COLO829 (cell line): ENCODE results near the gene C1orf105.
A peak's percentile ranks its signal among the peaks of the same experiment; 100 is the strongest.

Experiments
- DNase-seq: peaks from one replicate; pipeline ENCODE4 v3.0.0; 2012; ENCODE audit warnings: low spot score

C1orf105 gene

DNA sequence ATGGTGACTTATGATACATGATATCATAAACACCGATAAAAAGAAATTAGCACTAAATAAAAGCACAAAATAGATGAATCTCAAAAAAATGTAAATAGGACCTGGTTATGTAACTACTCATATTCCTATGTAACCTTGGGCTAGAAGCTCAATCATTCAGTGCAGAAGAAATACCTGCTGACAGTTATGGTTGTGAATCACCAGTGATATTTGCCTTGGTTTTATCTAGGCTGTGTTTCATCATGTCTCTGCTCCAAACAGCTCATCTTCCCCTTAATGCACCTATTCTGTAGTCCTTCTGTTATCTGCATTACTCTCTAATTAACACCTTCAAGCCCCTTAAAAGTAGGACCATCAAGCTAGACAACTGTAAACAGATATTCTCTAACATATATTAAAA lies 39.7 kb downstream of the C1orf105 start:
- DNase-seq = no peak

DNA sequence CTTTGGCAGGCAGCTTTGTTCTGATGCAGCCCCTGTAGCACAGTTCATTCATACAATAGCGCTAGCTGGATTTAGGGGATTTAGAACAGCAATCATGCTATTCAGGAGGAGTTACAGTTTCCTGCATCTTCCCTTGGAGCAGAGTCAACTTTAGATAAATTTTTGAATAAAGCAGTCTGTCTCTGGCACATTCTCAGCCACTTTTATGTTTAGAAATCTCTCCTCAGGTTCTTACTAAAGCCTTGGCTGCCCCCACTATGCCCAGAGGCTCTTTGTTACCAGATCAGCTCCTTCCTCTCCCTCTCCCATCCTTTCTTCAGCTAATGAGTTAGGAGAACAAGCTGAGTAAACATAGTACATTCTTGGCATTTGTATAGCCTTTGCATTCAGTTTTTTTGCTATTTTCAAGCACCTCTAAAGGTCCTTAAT lies 40.4 kb downstream of the C1orf105 start:
- peak; percentile 24 for DNase-seq

DNA sequence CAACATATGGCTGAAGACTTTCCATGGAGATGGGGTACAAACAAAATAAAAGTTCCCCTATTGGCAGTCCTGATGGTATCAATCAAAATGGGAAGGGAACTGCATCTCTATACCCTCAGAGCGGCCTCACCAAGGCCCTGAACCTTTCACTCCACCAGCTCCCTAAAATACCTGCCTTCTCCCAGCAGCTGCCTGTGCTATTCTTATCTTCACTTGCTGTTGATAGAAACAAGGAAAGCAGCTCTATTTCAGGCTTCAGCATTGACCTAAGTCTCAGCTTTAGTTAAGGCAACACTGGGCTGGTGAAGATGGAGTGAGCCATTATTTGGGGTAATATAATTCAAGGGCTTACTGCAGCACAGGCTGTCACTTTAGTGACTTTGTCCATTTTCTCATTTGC lies 45.1 kb downstream of the C1orf105 start:
- no peak for DNase-seq

DNA sequence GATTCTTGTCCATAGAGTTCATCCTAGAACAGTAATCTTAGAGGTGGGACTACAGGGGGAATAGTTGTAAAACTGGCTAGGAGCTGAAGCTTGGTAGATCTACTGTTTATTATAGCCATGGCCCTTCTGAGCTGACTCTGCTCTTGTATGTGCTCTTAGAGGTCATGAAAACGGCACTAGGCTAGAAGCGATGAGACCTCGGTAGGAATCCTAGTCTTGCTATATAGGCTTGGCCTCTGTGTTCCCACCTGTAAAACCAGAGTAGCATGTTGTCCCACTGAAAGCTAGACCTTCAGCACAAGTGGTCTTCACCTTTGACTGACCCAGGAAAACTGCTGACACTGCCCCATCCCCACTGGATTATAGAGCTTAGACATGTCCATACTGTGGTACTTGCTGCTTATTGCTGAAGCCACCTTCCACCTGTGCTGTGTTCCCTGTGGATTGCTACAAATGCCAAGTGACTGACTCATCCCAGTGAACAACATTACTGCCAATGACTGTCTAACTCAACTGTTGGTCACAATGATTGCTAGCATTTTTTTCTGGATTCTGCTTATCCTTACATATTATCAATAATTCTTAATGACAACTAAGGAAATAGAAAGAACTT lies 46.4 kb downstream of the C1orf105 start:
- DNase-seq = no peak

DNA sequence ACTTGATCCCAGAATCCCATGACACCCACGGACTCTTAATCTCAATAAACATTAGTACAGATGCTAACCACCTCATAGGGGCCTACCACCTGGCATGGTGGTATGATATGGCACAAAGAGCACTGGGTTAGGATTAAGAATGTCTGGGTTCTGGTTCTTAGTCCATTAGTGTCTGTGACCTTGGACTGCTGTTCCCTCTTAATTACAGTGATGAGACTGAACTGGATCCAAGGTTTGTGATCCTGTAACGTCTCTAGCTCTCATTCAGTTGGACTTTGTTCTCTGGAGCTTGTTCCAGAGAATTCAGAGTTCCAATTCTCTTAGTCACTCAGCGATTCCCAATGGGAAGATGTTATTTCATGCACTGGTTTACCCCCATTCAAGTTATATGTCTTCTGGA lies 47.0 kb downstream of the C1orf105 start:
- DNase-seq = no peak

DNA sequence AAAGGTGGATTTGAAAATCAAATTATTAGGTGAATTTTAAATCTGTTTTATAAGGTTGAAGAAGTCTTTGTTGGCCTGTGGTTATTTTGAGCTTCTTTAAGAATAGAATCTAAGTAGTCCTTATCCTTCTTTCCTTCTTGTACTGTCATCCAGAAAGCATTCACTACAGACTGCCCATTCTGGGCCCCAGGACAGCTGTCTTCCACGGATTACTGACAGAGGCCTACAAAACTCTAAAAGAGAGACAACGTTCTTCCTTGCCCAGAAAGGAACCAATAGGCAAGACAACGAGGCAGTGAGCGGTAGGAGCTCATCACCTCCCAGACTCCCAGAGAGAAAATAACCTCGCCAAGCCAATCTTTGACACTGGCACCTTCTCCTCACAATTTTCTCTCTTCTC lies 47.8 kb downstream of the C1orf105 start:
- DNase-seq = no peak

DNA sequence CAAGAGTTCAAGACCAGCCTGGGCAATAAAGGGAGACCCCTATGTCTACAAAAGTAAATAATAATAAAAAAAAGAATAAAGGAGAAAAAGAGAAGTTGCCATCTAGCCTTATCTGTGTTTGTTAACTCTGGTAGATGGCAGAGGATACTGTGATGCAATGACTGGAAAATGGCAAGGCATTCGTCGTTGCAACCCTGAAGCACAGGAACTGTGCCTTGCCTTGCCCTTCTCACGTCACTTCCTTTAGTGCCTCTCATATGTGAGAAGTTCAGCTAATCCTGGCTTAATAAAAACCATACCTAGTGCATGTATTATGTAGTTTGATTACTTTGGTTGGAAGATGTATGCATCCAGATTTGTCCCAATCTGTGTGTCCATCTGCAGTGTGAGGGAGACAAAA lies 49.2 kb downstream of the C1orf105 start:
- no peak for DNase-seq

DNA sequence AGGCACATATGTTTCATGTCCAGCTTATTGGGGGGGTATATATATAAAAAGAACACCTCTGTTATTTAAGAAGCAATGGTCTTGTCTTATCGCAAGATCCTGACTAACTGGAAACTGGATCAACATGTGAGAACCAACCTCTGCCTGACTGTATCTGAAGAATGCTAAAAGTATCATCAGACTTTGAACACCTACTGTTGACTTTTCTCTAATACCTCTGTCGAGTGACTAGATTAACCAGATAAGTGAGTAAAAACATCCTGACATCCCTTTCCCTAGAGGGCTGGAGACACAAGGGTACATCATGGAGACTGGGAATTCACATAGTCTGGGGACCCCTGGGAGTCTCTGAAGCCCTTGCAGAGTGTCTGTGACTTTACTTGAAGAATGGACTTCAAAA lies 49.7 kb downstream of the C1orf105 start:
- no peak for DNase-seq

DNA sequence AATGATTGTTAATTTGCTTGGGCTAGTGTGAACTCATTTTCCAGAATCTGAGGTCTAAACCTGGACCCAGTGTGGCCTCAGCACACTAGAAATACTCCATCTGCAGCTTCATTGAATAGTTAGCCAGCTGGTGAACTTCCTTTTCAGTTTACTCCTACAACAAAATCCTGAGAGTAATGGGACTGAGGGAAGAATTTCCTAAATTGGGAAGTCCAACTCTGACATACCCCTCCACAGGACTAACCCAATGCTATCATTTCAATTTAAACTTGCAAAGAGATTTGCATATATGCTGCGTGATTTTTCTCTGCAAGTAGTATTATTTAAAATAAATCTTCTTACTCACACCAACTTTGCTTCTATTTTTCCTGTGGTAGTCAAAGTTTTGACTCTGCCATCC lies 51.2 kb downstream of the C1orf105 start:
- DNase-seq = no peak

DNA sequence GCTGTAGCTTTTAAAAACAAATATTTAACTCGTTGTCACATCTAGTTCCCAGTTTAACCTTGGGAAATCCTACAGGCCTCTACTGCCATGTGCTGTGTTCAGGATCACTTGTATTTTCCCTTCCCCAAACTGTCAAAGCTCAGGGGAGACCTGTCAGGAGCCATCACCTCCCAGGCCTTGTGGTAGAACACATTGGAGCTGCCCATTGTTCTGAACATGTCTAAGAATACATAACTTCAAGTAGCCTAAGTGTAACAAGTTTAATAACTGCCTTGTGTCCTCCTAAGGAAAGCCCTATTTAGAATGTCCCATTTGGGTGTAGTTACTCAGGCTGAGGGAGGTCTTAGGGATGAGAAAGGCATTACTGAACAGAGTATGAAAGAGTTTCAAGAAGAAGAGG lies 52.0 kb downstream of the C1orf105 start:
- no peak for DNase-seq

DNA sequence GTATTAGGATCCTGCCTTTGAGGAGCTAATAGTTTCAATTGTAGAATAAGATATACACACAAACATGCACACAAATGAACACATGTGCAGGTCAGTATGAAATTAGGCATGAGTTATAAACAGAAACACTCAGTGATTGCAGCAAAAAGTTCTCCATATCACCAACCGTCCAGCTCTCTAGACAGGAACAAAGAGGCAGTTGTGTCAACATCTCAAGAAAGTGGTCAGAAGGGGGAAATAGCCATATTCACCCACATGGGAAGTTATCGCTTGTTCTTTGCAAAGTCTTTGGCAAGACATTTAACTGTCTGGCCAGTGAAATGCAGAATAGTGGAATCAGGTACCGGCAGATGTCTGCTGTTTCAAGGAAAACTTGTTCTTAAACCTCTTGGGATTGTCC lies 52.8 kb downstream of the C1orf105 start:
- peak; percentile 58 for DNase-seq

DNA sequence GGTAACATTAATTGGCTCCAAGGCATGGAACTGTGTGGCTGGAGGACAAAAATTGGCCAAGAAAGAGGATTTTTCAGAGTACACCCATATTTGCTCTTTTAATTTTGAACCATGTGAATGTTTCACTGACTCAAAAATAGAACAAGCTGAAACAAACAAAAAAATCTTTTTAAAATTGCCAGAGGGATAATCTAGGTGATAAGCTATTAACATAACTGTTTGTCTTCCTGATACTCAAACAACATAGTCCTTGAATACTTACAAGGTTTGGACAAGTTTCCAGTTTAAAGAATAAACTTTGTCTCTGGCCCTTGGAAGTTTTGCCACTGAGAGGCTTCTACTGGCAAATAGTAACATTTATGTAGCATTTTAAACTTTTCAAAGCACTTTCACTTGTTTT lies 53.4 kb downstream of the C1orf105 start:
- no peak for DNase-seq

DNA sequence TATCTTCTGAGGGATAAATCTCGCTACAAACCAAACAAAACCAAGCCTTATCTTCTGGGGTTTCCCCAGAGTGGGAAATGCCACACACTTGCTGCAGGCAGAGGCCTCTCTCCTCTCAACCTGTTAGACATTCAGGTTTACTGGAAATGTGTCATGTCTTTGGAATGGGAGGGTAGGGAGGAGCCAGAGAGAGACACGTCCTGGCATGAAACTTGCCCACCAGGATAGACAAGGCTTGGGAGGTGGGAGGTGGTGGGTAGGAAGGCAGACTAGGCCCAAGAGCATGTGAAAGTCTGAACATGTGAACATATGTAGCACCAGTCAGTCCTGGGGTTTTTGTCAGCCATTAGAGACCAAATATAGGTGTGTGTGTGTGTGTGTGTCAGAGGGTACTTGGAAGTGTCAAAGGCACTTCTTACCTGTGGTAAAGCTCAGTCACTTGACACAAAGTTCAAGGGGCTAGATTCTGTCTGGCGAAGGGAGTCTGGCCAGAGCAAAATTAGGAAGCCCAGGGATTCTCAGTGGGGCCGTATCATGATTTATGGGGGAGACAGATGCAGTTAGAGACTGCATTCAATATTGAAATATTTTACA lies 55.8 kb downstream of the C1orf105 start:
- no peak for DNase-seq

DNA sequence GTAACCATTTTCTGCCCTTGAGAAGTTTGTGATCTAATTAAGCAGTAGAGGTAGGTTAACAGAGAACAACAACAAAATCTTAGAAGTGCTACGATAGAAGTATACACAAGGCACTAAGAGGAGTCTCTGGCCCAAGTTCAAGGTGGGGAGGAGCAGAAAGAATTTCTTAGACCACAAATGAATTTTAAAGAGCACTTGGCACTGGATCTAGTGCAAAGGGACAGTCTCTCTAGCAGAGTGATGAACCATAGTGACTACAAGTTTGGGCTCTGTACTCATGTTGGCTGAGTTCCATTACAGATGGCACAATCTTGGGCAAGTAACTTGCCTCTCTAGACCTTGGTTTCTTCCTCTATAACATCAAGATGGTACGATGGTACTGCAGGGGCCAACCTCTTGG lies 56.7 kb downstream of the C1orf105 start:
- DNase-seq = no peak

DNA sequence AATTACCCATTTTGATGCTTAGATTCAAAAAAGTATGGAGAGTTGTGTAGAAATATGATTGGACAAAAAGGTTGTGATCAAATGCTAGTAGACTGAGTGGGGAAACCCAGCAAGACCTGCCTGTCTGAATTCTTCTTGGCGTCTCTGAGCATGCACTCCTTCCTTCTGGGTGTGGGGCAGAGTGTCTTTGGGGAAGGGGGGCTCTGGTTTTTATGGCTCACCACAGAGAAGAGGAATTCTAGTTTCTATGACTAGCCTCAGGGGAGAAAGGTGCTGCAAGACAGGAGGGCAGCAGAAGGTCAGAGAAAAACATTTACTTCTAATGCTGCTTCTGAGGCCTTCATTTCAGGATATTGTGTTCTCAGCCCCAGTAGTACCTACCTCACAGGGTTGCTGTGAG lies 57.3 kb downstream of the C1orf105 start:
- DNase-seq = no peak

DNA sequence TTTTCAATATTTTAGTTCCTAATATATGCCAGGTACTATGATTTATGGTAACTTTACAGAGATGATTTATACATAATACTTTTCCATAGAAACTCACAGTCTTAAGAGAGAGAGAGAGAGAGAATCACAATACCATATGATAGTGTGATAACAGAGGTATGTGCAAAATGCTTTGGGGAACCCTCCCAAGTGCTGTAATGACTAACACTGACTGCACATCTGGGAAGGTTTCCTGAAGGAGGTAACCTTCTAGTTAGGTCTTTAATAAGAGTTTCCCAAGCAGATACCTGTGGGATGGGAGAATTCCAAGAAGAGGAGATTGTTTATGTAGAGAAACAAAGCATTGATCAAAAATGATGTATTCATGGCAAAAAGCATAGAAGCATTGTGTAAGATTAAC lies 58.0 kb downstream of the C1orf105 start:
- DNase-seq = no peak

DNA sequence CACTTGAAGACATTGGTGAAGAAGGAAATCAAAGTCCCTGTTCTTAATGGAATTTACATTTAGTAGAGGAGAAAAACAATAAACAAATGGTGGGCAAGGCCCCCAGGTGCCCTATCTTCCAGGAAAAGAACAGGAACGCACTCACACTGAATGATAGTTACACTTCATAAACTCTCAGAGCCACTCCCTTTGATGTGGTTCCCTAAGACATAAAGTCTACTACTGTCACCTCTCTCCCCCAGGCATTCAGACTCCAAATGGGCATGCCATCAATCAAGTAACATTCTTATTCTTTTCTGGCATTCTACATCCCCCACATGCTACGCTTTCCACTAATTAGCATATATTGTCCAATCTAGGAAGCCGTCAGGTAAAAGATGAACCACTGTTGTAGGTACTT lies 59.9 kb downstream of the C1orf105 start:
- no peak for DNase-seq

DNA sequence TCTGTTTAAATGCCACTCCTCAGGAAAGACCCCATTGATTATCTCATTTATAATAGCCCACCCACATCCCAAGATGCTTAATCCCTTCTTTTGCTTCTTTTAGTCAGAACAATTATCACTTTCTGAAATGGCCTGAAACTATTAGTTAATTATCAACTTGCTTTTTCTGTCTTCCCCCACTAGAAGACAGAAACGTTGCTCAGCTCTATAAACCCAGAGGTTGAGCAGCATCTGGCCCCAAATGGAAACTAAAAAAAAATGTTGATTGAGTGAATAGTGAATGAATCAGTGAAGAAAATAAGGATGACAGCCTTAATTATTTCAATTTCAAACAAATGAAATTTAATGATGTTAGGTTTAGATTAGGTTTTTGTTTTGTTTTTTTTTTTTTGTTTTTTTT lies 61.6 kb downstream of the C1orf105 start:
- DNase-seq = no peak

DNA sequence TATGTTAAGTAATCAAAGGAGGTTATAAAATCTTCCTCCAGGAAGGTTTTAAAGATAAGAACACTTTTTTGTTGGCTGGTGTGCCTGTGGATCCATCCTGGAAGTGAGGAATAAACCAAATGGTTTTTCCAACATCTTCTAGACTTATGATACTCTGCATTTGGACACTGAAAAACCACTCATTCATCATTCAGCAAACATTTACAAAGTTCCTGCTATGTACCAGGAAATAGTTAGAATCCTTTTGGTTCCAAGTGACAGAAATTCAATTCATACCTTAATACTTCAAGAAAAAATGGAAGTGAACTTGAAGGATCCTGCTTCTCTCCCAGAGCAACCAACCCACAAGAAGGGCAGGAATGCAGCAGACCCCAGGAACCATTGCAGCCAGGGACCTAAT lies 63.0 kb downstream of the C1orf105 start:
- DNase-seq = no peak

DNA sequence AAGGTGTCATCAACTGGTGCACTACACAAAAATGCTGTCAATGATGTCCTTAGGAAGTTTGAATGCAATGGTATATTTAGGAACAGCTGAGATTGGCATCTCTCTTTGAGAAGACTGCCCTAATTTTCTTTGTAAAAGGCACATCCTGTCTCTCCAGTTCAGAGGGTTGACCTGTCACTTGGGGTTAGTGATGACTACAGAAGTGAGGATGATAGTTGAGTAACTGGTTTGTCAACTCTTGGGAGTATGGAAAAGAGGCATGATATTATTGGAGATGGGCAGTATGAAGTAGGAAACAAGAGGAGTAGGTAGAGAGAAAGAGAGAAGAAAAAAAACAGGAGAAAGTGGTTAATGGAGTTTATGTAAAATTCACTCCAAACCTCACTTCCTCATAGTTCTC lies 63.8 kb downstream of the C1orf105 start:
- no peak for DNase-seq

DNA sequence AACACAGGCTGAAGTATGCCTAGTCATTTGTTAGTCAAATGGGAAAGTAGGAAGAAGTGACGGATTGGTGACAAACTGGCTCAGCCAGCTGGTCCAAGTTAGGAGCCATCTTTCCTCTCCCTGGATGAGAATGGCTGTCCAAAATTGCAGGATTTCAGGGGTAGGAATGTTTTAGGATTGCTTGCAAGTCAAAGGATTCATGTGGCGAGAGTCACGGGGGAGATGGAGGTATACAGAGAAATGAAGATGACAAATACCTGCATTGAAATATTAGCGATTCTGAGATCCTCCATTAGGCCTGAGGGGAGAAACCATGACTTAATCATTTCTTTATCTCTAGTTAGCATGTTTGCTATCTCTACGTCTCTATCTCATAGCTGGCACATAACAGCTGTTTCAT lies 65.1 kb downstream of the C1orf105 start:
- DNase-seq = no peak

DNA sequence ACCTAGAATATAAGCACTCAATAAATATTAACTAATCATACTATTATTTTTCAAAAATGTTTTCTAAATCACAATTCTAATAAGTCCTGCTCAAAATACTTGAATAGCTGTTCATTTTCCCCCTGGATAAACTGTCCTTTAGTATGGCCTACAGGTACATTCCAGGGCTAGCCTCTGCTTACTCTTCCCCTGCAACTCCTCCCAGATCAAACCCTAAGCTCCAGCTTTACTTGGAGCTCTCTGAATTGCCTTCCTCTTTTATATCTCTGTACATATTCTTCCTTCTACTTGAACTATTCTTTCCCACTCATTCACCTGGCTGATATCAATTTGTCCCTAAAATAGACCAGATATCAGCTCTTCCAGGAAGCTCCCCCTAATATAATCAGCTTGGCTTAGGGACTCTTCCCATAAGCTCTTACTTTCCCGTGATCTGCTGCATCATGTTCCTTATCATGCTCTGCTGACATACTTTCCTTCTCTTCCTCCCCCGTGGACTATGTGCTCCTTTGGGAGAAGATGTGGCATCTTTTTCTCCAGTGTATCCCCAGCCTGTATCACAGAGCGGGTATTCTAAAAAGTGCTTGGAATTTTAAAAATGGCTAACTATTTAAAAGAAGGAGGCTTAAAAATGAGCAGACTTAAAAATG lies 66.4 kb downstream of the C1orf105 start:
- DNase-seq = no peak

DNA sequence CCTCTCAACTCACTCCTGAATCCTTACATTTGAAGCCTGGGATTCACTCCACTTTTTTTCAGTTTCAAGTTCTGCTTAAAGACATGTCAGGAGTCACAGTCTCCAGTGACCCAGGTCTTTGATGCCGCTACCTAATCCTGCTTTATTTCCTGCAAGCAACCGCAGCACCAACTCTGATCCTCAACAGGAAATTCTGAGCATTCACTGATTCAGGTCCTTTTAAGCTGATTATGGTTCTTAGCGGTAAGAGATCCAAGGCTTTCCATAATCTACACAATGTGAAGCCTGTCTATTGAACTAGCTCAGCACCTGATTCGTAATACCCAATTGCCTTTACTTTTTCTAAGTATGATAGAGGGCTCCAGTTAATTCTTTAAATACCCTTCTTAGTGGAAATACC lies 67.1 kb downstream of the C1orf105 start:
- no peak for DNase-seq

DNA sequence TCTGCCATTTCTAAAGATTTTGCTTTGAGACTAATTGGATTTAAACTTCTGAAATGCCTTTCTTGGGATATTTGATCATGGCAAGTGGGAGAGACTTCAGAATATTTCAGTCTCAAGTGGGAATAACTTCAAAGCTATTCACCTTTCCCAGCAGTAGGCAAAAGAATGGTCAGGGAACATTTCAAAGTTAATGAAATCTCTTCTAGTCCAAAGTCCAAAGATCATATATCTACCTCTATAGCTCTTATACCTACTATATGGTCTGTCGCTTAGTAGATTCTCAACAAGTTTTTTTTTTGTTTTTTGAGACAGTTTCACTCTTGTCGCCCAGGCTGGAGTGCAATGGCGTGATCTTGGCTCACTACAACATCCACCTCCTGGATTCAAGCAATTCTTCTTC lies 67.9 kb downstream of the C1orf105 start:
- no peak for DNase-seq
